Brain microvascular endothelial cell (primary cell): ENCODE data around the gene PPP1R1C.

Source experiments
- DNase-seq: peaks from one replicate; pipeline ENCODE4 v3.0.0-alpha.2; 2020
- H3K27ac ChIP-seq: fragments of 250-450 bp; sonication (Bioruptor Pico); 2 replicates; pipeline ENCODE4 v1.5.1; 2020; ENCODE audit warnings: mild to moderate bottlenecking, moderate library complexity
- H3K27me3 ChIP-seq: fragments of 250-450 bp; sonication (Bioruptor Pico); replicated peaks from 2 replicates; pipeline ENCODE4 v1.5.1; 2020; ENCODE audit warnings: mild to moderate bottlenecking
- H3K36me3 ChIP-seq: fragments of 250-450 bp; sonication (Bioruptor Pico); replicated peaks from 2 replicates; pipeline ENCODE4 v1.5.1; 2020; ENCODE audit warnings: mild to moderate bottlenecking
- H3K4me3 ChIP-seq: 2 replicates; pipeline ENCODE4 v1.5.1; 2011; ENCODE audit warnings: low read depth, mild to moderate bottlenecking, control low read depth, low read length, moderate library complexity
- CTCF ChIP-seq: IDR thresholded peaks from 2 replicates; pipeline ENCODE4 v1.5.1; 2011; ENCODE audit warnings: low read depth, mild to moderate bottlenecking, moderate library complexity, low read length, control low read depth, inconsistent platforms; ENCODE audit errors: missing control alignments
- in situ Hi-C: cut with HindIII; loops from 2 replicates; pipeline ENCODE4 v1.10.0; 2017; ENCODE audit warnings: low sequenced_read_pairs, low pct_ligation_motif_present

PPP1R1C gene

DNA sequence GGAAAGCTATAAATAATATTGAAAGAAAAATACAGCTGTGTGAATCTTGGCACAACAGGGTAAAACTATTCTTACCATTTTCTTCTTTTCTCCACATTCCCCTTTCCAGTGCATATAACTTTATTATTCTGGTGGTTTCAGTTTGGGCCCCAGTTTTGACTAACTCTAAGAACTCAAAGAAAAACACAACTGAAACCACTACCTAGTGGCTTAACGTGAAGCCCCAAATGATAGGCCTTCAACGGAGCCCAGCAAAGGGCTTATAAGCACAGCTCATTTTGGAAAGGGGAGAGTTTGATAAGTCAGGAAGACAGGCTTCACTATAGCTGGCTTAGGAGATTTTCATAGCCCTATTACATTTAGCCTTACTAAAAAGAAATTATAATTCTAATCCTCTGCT lies 62.4 kb downstream of the PPP1R1C start:
- Histone ChIP-seq H3K27me3 (no peaks in the 10 kb centered on the region), H3K4me3 (no peak overlapping the region), H3K36me3 (no peaks in the 10 kb centered on the region), H3K27ac (no peak overlapping the region)
- in situ Hi-C loops: no loop called here
- no peak for TF ChIP-seq CTCF
- no peak for DNase-seq

- Histone ChIP-seq H3K27me3 (no peaks in the 10 kb centered on the region), H3K36me3 (no peaks in the 10 kb centered on the region), H3K4me3 (no peak overlapping the region), H3K27ac (no peak overlapping the region)
- TF ChIP-seq CTCF: no peak
- in situ Hi-C loops: no loop called here
- DNase-seq: no peak
These were observed 63.0 kb downstream of the PPP1R1C start for GRCh38 chr2:182048621-182049020.

GRCh38 chr2:182049372-182050148 lies 63.9 kb downstream of the PPP1R1C start:
- TF ChIP-seq CTCF: no peak
- Histone ChIP-seq H3K27me3 (no peaks in the 10 kb centered on the region), H3K36me3 (no peaks in the 10 kb centered on the region), H3K4me3 (no peak overlapping the region), H3K27ac (no peak overlapping the region)
- in situ Hi-C loops: no loop called here
- no peak for DNase-seq

DNA sequence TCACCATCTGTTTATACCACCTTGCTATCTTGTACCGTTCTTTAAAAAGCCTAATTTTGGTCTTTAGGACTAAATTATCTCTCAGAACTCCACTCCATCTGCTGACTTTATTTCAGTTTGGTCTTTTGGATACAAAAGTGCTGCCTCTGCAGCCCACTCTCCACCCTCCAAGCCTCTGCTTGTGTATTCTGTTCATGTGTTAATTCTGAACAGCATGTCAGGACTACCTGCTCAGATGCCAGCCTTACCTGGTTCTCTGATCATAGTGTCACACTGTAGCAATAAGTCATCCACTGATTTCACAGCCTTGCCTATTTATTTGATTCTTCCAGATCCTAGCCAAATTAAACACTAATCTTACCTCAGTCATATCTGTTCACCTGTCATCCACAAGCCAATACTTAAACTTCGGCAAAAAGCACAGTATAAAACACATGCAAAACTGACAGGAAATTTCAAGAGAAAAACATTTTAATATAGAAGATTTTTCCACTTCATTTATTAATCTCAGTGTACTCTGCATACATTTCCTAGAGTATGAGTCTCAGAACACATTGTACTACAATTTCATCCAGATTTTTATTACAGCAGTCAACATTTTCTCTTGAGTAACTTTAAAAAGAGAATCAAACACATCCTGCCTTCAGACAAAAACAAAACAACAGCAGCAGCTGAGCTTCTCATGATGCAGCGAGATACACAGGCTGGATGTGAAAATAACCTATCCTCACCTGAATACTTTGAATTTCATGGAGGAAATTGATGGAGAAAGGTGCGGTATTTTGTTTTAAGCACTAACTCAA lies 64.9 kb downstream of the PPP1R1C start:
- no peak for DNase-seq
- H3K4me3 ChIP-seq: no peak overlapping the region
- H3K27me3 ChIP-seq: no peaks in the 10 kb centered on the region
- TF ChIP-seq CTCF: no peak
- in situ Hi-C loops: no loop called here
- H3K36me3 ChIP-seq: no peaks in the 10 kb centered on the region
- H3K27ac ChIP-seq: no peak overlapping the region

DNA sequence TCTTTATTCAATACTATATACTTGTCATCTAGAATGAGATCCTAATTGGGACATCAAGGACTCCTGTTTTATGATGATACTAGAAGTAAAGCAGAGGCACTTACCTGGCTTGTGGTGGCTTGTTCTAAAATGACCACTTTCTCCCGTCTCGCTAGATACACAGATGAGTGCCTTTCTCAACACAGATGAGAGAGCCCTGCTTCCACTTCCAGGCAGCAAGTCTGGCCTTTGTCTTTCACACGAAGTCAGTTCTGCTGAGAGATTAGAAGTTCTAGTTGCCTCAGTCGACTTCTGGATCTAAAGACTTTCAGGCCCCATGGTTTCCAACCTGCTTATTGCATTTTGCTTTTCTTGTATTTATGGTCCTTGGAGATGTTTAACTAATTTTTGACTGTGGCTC lies 70.3 kb downstream of the PPP1R1C start:
- no peak for TF ChIP-seq CTCF
- Histone ChIP-seq H3K27me3 (no peaks in the 10 kb centered on the region), H3K36me3 (no peaks in the 10 kb centered on the region), H3K27ac (no peak overlapping the region), H3K4me3 (no peak overlapping the region)
- in situ Hi-C loops: no loop called here
- DNase-seq: no peak
